GM12801 (cell line): ENCODE data around the gene MOB4.

Experiments used
- CTCF ChIP-seq: IDR thresholded peaks from one replicate; pipeline ENCODE4 v1.5.1; 2011; ENCODE audit warnings: control low read depth; ENCODE audit not compliant: insufficient read length; ENCODE audit errors: extremely low read depth

The MOB4 gene

DNA sequence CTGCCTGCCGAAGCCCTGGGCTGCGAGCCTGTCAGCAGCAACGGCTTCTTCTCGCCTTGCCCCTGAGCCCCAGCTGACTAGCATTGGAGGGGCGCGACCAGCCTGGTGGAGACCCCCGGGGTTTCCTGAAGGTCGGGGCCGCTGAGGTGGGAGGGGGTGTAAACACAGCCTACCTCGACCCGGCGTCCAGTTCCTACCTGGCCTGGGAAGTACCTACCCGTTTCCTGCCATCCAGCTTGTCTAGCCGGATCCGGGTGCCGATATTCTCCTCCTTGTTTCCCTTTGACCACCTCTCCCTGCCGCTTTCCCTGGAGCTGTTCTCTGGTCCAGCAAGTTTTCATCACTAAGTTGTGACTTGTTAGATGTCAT, 511 bp downstream of the MOB4 start:
- no peak for TF ChIP-seq CTCF

- no peak for TF ChIP-seq CTCF
Measured at GRCh38 chr2:197517150-197517549, 1.3 kb downstream of the MOB4 start.

DNA sequence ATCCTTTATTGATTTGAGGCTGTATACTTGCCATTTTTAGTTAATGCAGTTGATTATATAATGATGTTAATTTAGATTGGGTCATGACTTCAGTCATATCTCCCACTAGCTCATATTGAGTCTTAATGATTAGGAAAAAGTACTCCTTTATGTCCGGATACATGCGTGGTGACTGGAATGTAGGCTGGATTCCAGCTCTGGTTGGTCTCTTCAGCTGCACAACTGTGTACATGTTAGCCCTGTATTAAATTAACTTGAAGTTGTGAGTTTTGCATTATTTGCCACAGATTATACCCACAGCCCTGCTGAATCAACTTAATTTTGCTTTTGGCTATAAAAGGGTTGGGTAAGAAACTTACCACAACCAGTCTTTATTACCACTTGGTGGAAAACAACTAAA, 22.5 kb downstream of the MOB4 start:
- no peak for TF ChIP-seq CTCF

DNA sequence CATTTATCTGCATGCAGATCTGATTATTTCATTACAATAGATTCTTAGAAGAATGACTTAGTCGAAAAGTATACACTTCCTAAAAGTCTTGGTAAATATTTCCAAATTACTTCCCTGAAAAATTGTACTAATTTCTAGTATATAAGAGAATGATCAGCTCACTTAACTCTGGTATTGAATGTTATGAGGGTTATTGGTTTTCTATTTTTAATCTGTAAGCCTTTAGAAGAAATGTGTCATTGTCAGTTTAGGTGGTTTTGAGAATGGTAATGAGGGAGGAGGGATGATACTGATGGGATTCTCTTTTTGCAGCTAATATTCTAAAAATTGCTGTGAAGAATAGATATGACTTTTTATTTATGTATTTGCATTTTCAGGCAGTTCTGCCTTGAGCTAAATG, 23.9 kb downstream of the MOB4 start:
- TF ChIP-seq CTCF, result no peak

- no peak for TF ChIP-seq CTCF
Measured at GRCh38 chr2:197543206-197543605, 27.3 kb downstream of the MOB4 start.

GRCh38 chr2:197547163-197547900, 31.5 kb downstream of the MOB4 start:
- TF ChIP-seq CTCF, result no peak

- no peak for TF ChIP-seq CTCF
Measured at GRCh38 chr2:197548582-197548981, 32.7 kb downstream of the MOB4 start.
